ENCODE data around the gene USP15. TPM values are rescaled to one million over a fixed set of nuclear protein-coding genes. Genes with fewer than 3 reads are reported as not detected.
"Not testable (repeated sequence)": the region's sequence is repeated elsewhere in the genome, so short reads cannot be mapped to it uniquely, and the experiment has no call there.

The USP15 gene
- total RNA-seq, 2 donors from 2014 or later, result 41.1 to 49.7 TPM

GRCh38 chr12:62347922-62348650, 87.9 kb downstream of the USP15 start:
- H3K36me3 ChIP-seq, result peaks cover 21% of the 10 kb centered on the region
- H3K4me3 ChIP-seq, result no peak overlapping the region
- TF ChIP-seq, protein P1, sequence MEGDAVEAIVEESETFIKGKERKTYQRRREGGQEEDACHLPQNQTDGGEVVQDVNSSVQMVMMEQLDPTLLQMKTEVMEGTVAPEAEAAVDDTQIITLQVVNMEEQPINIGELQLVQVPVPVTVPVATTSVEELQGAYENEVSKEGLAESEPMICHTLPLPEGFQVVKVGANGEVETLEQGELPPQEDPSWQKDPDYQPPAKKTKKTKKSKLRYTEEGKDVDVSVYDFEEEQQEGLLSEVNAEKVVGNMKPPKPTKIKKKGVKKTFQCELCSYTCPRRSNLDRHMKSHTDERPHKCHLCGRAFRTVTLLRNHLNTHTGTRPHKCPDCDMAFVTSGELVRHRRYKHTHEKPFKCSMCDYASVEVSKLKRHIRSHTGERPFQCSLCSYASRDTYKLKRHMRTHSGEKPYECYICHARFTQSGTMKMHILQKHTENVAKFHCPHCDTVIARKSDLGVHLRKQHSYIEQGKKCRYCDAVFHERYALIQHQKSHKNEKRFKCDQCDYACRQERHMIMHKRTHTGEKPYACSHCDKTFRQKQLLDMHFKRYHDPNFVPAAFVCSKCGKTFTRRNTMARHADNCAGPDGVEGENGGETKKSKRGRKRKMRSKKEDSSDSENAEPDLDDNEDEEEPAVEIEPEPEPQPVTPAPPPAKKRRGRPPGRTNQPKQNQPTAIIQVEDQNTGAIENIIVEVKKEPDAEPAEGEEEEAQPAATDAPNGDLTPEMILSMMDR (IDR thresholded peaks at IDR 0.05), result no peak
- no peaks in the 10 kb centered on the region for H3K9me3 ChIP-seq
- H3K27me3 ChIP-seq, result no peaks in the 10 kb centered on the region
- no peaks in the 10 kb centered on the region for H3K4me1 ChIP-seq
- H3K27ac ChIP-seq, result no peak overlapping the region
- DNase-seq (ENCODE audit: low spot score), result no peak

DNA sequence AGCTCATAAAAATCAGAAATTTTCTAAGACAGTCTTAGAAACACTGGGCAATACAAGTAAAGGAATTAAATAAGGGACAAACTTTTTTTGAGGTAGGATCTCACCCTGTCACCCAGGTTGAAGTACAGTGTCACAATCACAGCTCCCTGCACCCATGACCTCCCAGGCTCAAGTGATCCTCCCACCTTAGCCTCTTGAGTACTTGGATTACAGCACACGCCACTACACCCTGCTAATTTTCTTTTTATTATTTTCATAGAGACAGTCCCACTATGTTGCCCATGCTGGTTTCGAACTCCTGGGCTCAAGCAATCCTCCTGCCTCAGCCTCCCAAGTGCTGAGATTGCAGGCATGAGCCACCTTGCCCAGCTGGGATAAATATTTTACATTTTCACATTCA, 90.3 kb downstream of the USP15 start:
- Histone ChIP-seq H3K27ac (no peak overlapping the region), H3K27me3 (no peaks in the 10 kb centered on the region), H3K4me3 (no peak overlapping the region), H3K36me3 (no peaks in the 10 kb centered on the region), H3K9me3 (no peaks in the 10 kb centered on the region), H3K4me1 (no peaks in the 10 kb centered on the region)
- no peak for DNase-seq (ENCODE audit: low spot score)
- TF ChIP-seq, protein P1 (IDR thresholded peaks at IDR 0.05), result no peak

- TF ChIP-seq, protein P1 (IDR thresholded peaks at IDR 0.05), result no peak
- Histone ChIP-seq H3K36me3 (no peaks in the 10 kb centered on the region), H3K27ac (no peak overlapping the region), H3K9me3 (no peaks in the 10 kb centered on the region), H3K4me3 (no peak overlapping the region), H3K4me1 (no peaks in the 10 kb centered on the region), H3K27me3 (no peaks in the 10 kb centered on the region)
- DNase-seq (ENCODE audit: low spot score), result no peak
Measured at GRCh38 chr12:62351326-62351725, 91.1 kb downstream of the USP15 start.

DNA sequence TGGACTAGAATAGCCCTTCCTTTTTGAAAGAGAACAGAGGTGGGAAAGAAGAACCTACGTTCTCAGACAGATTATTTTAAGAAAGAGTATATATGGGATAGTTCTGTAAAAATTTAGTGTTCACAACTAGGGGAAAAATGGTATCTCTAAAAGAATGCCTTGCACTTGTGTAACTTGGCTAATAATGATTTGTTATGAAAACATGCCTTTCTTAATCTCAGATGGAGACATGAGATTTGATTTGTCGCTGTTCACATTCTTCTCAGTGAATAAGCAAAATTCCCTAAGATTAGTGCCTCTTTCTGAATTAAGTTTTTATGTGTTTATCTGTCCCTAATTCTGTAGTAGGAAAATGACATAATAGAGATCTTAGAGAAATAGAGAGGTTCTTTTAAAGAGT, 100.8 kb downstream of the USP15 start:
- Histone ChIP-seq H3K27me3 (no peaks in the 10 kb centered on the region), H3K9me3 (peaks cover 0 to 3% of the 10 kb centered on the region in 2 donors), H3K27ac (no peak overlapping the region), H3K36me3 (no peaks in the 10 kb centered on the region), H3K4me1 (no peaks in the 10 kb centered on the region), H3K4me3 (no peak overlapping the region)
- DNase-seq (ENCODE audit: low spot score), result no peak
- TF ChIP-seq, protein P1 (IDR thresholded peaks at IDR 0.05), result no peak

DNA sequence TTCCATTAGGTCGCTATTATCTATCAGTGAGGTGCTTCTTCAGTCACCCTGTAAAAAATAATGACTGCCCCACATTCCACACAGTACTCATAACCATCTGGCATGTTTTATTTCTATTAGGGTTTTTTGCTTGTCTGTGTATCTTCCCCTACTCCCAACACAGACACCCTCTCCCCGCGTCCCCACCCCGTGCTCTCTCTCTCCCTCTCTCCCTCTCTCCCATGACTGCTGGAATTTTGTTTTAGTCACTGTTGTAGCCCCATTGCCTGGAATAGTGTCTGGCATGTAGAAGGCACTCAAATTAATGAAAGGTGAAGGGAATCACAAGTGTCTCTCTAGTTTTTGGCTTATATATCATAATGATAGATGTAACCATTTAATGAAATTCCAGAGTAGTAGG, 103.3 kb downstream of the USP15 start:
- no peak overlapping the region for H3K27ac ChIP-seq
- H3K4me3 ChIP-seq, result no peak overlapping the region
- H3K9me3 ChIP-seq, result peaks cover 0 to 3% of the 10 kb centered on the region in 2 donors
- H3K4me1 ChIP-seq, result no peaks in the 10 kb centered on the region
- H3K36me3 ChIP-seq, result no peaks in the 10 kb centered on the region
- no peak for DNase-seq (ENCODE audit: low spot score)
- no peaks in the 10 kb centered on the region for H3K27me3 ChIP-seq
- TF ChIP-seq, protein P1 (IDR thresholded peaks at IDR 0.05), result no peak

- H3K27me3 ChIP-seq; H3K4me3 ChIP-seq; H3K36me3 ChIP-seq; H3K9me3 ChIP-seq; DNase-seq (ENCODE audit: low spot score); H3K4me1 ChIP-seq; H3K27ac ChIP-seq: not testable (repeated sequence)
Measured at GRCh38 chr12:62364697-62365096, 104.5 kb downstream of the USP15 start.

- not testable (repeated sequence) for DNase-seq (ENCODE audit: low spot score)
Measured at GRCh38 chr12:62365846-62366245, 105.6 kb downstream of the USP15 start.

GRCh38 chr12:62368430-62369223, 108.4 kb downstream of the USP15 start:
- not testable (repeated sequence) for H3K27ac ChIP-seq; H3K4me3 ChIP-seq; H3K27me3 ChIP-seq; H3K9me3 ChIP-seq; H3K36me3 ChIP-seq; DNase-seq (ENCODE audit: low spot score)
- peaks cover 0 to 22% of the 10 kb centered on the region in 2 donors for H3K4me1 ChIP-seq

More at GRCh38 chr12:62365846-62366245, 105.6 kb downstream of the USP15 start:
- not testable (repeated sequence) for H3K4me3 ChIP-seq, H3K4me1 ChIP-seq, H3K27ac ChIP-seq, H3K27me3 ChIP-seq, H3K9me3 ChIP-seq, H3K36me3 ChIP-seq

Data from right atrium auricular region (tissue), 2 donors.